Measurements from ENCODE around the gene C3orf18.

Gene C3orf18

GRCh38 chr3:50580683-50581458, 13.3 kb upstream of the C3orf18 start:
- no peak for DNase-seq (ENCODE audit: low spot score)

- DNase-seq (ENCODE audit: low spot score), result no peak
These were observed 9.8 kb upstream of the C3orf18 start for GRCh38 chr3:50577348-50577747.

- DNase-seq (ENCODE audit: low spot score), result no peak
These were observed 7.8 kb upstream of the C3orf18 start for GRCh38 chr3:50575372-50575771.

GRCh38 chr3:50574444-50574831, 6.9 kb upstream of the C3orf18 start:
- no peak for DNase-seq (ENCODE audit: low spot score)

- no peak for DNase-seq (ENCODE audit: low spot score)
These were observed 6.3 kb upstream of the C3orf18 start for GRCh38 chr3:50573566-50574443.

GRCh38 chr3:50572801-50573371, 5.3 kb upstream of the C3orf18 start:
- no peak for DNase-seq (ENCODE audit: low spot score)

- DNase-seq (ENCODE audit: low spot score), result peak; percentile 72
These were observed 4.6 kb upstream of the C3orf18 start for GRCh38 chr3:50572158-50572557.

- no peak for DNase-seq (ENCODE audit: low spot score)
These were observed 3.9 kb upstream of the C3orf18 start for GRCh38 chr3:50571486-50571885.

- DNase-seq (ENCODE audit: low spot score), result no peak
These were observed 3.1 kb upstream of the C3orf18 start for GRCh38 chr3:50570508-50571279.

GRCh38 chr3:50568947-50569749, 1.6 kb upstream of the C3orf18 start, which contains the start of gene HEMK1:
TSS of gene HEMK1 (plus strand) at chr3:50569522. CDS start at chr3:50571105, 1,583 bp downstream.
- DNase-seq (ENCODE audit: low spot score), result peak; percentile 92

- DNase-seq (ENCODE audit: low spot score), result no peak
These were observed 549 bp downstream of the C3orf18 start for GRCh38 chr3:50567011-50567385.

GRCh38 chr3:50564321-50564720, 3.2 kb downstream of the C3orf18 start:
- no peak for DNase-seq (ENCODE audit: low spot score)

- DNase-seq (ENCODE audit: low spot score), result no peak
These were observed 3.7 kb downstream of the C3orf18 start for GRCh38 chr3:50563867-50564266.

- DNase-seq (ENCODE audit: low spot score), result no peak
These were observed 4.7 kb downstream of the C3orf18 start for GRCh38 chr3:50562861-50563260.

GRCh38 chr3:50559702-50560101, 7.8 kb downstream of the C3orf18 start:
- DNase-seq (ENCODE audit: low spot score), result no peak

- DNase-seq (ENCODE audit: low spot score), result no peak
These were observed 9.6 kb downstream of the C3orf18 start for GRCh38 chr3:50557915-50558314.

- no peak for DNase-seq (ENCODE audit: low spot score)
These were observed 10.4 kb downstream of the C3orf18 start for GRCh38 chr3:50557106-50557505.

- no peak for DNase-seq (ENCODE audit: low spot score)
These were observed 13.0 kb downstream of the C3orf18 start for GRCh38 chr3:50554553-50554952.

- DNase-seq (ENCODE audit: low spot score), result no peak
These were observed 14.9 kb downstream of the C3orf18 start for GRCh38 chr3:50552598-50552997.

GRCh38 chr3:50551681-50552435, 15.7 kb downstream of the C3orf18 start:
- no peak for DNase-seq (ENCODE audit: low spot score)

All from pons (tissue), 1 donor.